Measurements from ENCODE around the gene CRIM1.
"Not testable (repeated sequence)": the region's sequence is repeated elsewhere in the genome, so short reads cannot be mapped to it uniquely, and the experiment has no call there.

The CRIM1 gene

DNA sequence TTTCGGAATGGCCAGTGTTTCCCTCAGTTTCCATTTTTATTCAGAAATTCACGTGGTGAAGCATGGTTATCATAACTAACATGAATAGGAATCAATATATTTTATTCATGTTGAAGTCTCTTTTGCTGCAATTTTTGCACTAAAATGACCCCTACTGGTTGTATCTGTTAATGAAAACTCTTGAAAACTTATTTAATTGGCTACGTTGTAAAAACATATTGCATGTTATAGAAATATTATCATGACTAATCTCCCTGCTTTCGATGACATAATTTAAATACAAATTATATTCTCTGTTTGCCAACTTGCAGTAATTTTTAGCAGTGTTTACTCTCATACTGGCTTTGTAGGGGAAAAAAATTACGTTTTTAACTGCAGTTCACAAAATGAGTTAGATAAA, 3.5 kb downstream of the CRIM1 start:
- peak overlapping the region; percentile 97 for H3K4me3 ChIP-seq

DNA sequence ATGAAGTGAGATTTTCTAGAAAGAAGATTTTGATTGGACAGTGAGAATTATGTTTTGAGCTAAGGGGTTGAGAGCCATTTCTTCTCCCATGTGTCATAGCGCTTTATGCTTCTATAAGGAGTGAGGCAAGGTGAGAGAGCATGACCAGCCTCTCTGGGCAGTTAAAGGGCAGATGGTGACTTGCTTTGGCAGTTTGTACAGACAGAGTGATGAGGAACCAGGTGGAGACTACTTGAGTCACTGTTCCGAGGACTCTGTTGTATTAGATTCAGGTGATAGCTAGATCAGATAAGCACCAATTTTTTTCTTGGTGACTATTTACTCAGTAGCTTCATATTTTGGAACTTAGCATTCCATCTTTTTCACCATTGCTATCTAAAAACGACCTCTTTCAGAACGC, 4.5 kb downstream of the CRIM1 start:
- H3K4me3 ChIP-seq: peak overlapping the region; percentile 97
- TF ChIP-seq, protein P1, sequence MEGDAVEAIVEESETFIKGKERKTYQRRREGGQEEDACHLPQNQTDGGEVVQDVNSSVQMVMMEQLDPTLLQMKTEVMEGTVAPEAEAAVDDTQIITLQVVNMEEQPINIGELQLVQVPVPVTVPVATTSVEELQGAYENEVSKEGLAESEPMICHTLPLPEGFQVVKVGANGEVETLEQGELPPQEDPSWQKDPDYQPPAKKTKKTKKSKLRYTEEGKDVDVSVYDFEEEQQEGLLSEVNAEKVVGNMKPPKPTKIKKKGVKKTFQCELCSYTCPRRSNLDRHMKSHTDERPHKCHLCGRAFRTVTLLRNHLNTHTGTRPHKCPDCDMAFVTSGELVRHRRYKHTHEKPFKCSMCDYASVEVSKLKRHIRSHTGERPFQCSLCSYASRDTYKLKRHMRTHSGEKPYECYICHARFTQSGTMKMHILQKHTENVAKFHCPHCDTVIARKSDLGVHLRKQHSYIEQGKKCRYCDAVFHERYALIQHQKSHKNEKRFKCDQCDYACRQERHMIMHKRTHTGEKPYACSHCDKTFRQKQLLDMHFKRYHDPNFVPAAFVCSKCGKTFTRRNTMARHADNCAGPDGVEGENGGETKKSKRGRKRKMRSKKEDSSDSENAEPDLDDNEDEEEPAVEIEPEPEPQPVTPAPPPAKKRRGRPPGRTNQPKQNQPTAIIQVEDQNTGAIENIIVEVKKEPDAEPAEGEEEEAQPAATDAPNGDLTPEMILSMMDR (IDR thresholded peaks at IDR 0.05): no peak

More for the DNA sequence above, 3.5 kb downstream of the CRIM1 start:
- H3K27ac ChIP-seq: peak overlapping the region; percentile 89 to 96
- DNase-seq (ENCODE audit: low spot score): no peak
- TF ChIP-seq, protein P1 (IDR thresholded peaks at IDR 0.05): no peak

DNA sequence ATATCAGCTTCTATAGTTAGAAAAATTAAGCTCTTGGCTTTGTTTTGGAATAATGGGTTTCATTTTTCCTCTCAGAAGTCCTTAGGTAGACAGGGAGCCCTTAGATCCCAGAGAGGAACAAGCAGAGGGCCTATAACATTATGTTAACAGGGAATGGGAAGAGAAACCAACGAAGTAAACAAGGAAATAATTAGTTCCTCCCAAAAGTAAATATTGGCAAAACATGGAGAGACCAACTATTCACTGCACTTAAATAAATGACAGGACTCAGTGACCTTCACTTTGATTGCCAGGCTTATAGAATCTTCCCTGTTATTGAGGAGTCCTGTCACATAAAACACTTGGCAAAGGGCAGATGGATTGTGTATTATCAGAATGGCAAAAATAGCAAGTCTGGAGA, 5.3 kb downstream of the CRIM1 start:
- Histone ChIP-seq H3K4me3 (peak overlapping the region; percentile 97), H3K27ac (peak overlapping the region; percentile 41 to 80)
- TF ChIP-seq, protein P1 (IDR thresholded peaks at IDR 0.05): no peak
- no peak for DNase-seq (ENCODE audit: low spot score)

More for the DNA sequence above, 4.5 kb downstream of the CRIM1 start:
- DNase-seq (ENCODE audit: low spot score): no peak
- peak overlapping the region; percentile 41 to 52 for H3K27ac ChIP-seq

DNA sequence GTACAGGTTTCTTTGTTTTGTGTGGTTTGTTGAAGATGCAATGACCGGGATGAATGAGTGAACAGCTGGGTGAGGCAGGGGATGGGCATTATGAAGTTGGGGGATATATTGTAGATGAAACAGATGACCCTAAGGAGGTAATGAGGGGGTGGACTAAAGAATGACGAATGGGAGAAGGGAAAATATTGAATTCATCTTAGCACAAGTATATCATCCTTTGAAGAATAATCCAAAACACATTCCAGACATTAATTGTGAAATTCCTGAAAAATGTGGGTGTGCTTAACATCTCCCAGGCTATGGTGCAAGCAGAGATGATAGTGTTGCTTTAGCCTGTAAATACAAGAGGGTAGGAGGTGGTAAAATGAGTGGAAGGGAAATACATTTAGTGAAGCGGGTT, 5.8 kb downstream of the CRIM1 start:
- TF ChIP-seq, protein P1 (IDR thresholded peaks at IDR 0.05): no peak
- no peak for DNase-seq (ENCODE audit: low spot score)
- Histone ChIP-seq H3K27ac (peak overlapping the region; percentile 41 to 80), H3K4me3 (peak overlapping the region; percentile 52)

DNA sequence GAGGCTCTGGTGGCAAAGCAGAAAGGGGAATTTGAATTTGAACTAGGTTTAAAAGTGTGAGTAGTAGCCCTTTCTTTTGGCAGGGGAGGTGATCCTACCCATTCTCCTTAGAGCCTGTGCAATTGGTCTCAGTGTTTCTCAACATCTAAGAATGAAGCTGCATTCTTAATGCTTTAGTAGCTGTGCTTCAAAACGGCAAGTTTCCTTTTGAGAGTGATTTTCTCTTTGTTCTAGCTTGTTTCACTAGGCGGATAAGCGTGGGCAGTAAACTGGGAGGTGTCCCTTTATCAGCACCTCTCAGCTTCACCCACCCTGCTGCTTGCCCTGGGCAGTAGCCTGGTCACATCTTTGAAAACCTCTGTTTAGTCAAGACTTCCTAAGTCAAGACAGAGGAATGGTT, 6.7 kb downstream of the CRIM1 start:
- Histone ChIP-seq H3K4me3 (peak overlapping the region; percentile 52), H3K27ac (peak overlapping the region; percentile 54 to 80)
- no peak for DNase-seq (ENCODE audit: low spot score)
- TF ChIP-seq, protein P1 (IDR thresholded peaks at IDR 0.05): no peak

DNA sequence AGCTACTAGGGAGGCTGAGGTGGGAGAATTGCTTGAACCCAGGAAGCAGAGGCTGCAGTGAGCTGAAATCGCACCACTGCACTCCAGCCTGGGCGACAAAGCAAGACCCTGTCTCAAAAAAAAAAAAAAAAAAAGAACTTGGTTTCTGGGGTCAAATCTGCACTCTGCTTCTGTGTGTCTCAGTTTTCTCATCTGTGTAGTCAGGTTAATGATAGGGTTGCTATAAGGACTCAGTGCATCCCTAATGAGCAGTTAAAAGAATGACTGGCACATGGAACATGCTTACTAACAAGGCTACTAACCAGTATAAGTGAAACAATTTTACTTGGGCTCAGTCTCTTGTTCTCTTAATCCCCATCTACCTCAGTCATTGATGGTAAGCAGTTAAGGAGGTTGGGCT, 7.5 kb downstream of the CRIM1 start:
- DNase-seq (ENCODE audit: low spot score): not testable (repeated sequence)
- H3K4me3 ChIP-seq: peak overlapping the region; percentile 52
- peak overlapping the region; percentile 54 to 80 for H3K27ac ChIP-seq

DNA sequence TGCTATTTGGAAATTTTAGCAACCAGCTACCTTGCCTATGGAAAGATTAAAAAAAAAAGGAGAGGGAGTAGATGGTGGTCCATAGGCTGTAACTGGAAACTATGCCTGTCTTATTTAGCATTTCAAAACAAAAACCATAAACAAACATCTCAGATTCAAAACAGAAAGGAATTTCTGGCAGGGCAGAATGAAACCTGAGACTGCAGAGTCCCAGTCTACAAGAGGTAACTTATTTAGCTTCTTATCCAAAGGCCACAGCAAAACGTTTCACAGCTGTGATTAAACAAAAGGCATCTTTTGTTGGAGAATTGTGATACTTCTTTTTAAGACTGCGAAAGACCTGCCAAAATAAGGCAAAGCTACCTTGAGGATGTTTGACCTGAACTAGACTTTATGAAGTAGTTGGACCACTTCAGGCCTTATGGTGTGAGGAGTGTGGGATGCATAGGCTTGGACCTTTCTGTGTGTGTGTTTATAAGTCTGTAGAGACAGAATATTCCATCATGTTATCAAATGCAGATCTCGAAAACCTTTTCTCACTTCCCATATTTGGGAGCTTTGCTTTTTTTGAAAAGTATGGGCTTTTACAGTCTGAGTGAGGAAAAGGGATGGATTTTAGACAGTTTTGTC, 11.0 kb downstream of the CRIM1 start:
- DNase-seq (ENCODE audit: low spot score): no peak
- Histone ChIP-seq H3K27ac (peak overlapping the region; percentile 63 to 66), H3K4me3 (peak overlapping the region; percentile 32)
- TF ChIP-seq, protein P1 (IDR thresholded peaks at IDR 0.05): no peak

Data from coronary artery (tissue), 2 donors.